HL-60 (cell line): ENCODE results near the gene MACROD2.

Source experiments
- POLR2AphosphoS5 ChIP-seq: IDR thresholded peaks from 2 replicates; pipeline ENCODE4 v1.6.1; 2012; ENCODE audit warnings: low read depth
- REST ChIP-seq: IDR thresholded peaks from 2 replicates; pipeline ENCODE4 v1.6.1; 2012; ENCODE audit warnings: low read depth; ENCODE audit not compliant: insufficient replicate concordance
- TF ChIP-seq, protein P1 (sequence below): IDR thresholded peaks from one replicate; pipeline ENCODE4 v1.5.1; 2011; ENCODE audit warnings: low read length, control low read depth, inconsistent platforms; ENCODE audit not compliant: insufficient read depth

GRCh38 chr20:16100767-16101166 is 2105.5 kb downstream of the MACROD2 start:
- TF ChIP-seq, protein P1, sequence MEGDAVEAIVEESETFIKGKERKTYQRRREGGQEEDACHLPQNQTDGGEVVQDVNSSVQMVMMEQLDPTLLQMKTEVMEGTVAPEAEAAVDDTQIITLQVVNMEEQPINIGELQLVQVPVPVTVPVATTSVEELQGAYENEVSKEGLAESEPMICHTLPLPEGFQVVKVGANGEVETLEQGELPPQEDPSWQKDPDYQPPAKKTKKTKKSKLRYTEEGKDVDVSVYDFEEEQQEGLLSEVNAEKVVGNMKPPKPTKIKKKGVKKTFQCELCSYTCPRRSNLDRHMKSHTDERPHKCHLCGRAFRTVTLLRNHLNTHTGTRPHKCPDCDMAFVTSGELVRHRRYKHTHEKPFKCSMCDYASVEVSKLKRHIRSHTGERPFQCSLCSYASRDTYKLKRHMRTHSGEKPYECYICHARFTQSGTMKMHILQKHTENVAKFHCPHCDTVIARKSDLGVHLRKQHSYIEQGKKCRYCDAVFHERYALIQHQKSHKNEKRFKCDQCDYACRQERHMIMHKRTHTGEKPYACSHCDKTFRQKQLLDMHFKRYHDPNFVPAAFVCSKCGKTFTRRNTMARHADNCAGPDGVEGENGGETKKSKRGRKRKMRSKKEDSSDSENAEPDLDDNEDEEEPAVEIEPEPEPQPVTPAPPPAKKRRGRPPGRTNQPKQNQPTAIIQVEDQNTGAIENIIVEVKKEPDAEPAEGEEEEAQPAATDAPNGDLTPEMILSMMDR, result no peak
- no peak for TF ChIP-seq POLR2AphosphoS5
- no peak for TF ChIP-seq REST
